Right lobe of liver (tissue), 4 donors: ENCODE measurements around the gene SYMPK.

Experiments used
- CTCF ChIP-seq, 4 donors: fragments of 200-600 bp in 3 of 4; fragments of 450-650 bp in 1 of 4; IDR thresholded peaks; one replicate each; pipeline versions ENCODE4 v1.5.1 to v1.8.0; 2016 to 2022; ENCODE audit warnings: antibody characterized with exemption in 4 of 4, mild to moderate bottlenecking in 2 of 4
- POLR2A ChIP-seq: fragments of 450-650 bp; IDR thresholded peaks from one replicate; pipeline ENCODE4 v1.6.1; 2017; ENCODE audit warnings: antibody characterized with exemption, mild to moderate bottlenecking
- donor health status: DM: no; HTN: no; CAD: no.
- donor health status: DM: no; HTN: no; CAD: no.
- donor health status: DM: no; HTN: yes; CAD: no.

GRCh38 chr19:45848922-45849321, 14.0 kb downstream of the SYMPK start:
- no peak for TF ChIP-seq POLR2A
- TF ChIP-seq CTCF (IDR thresholded peaks at IDR 0.05), result peak in 1 of 4 donors; percentile 19
